Left ventricle myocardium inferior (tissue), 1 donor: ENCODE data around the gene PSMB3. TPM values are rescaled to one million over a fixed set of nuclear protein-coding genes. Genes with fewer than 3 reads are reported as not detected.
A peak's percentile ranks its signal among the peaks of the same experiment; 100 is the strongest.

Experiments used
- DNase-seq: peaks from one replicate; pipeline ENCODE4 v3.0.0-alpha.2; 2020
- H3K27ac ChIP-seq: fragments of 200-600 bp; replicated peaks from 2 replicates; pipeline ENCODE4 v1.8.0; 2021
- H3K27me3 ChIP-seq: fragments of 200-600 bp; 2 replicates; pipeline ENCODE4 v1.8.0; 2021; ENCODE audit warnings: low read depth
- H3K36me3 ChIP-seq: fragments of 200-600 bp; 2 replicates; pipeline ENCODE4 v1.8.0; 2021
- H3K4me1 ChIP-seq: fragments of 200-600 bp; 2 replicates; pipeline ENCODE4 v1.8.0; 2021
- H3K4me3 ChIP-seq: fragments of 200-600 bp; 2 replicates; pipeline ENCODE4 v1.8.0; 2021; ENCODE audit warnings: mild to moderate bottlenecking, moderate library complexity
- H3K9me3 ChIP-seq: fragments of 200-600 bp; replicated peaks from 2 replicates; pipeline ENCODE4 v1.8.0; 2021
- CTCF ChIP-seq: fragments of 200-600 bp; IDR thresholded peaks from 2 replicates; pipeline ENCODE4 v1.8.0; 2021; ENCODE audit warnings: antibody characterized with exemption, mild to moderate bottlenecking, borderline replicate concordance
- intact Hi-C: fragments of 100-400 bp; cut with micrococcal nuclease; formaldehyde crosslinking; loops from one replicate; pipeline ENCODE4 v1.11.0; 2022
- microRNA-seq: library from miRNA; unstranded; fragments of <30 nt; microRNA quantifications from one replicate; pipeline ENCODE4 v1.2.0, GENCODE V29; 2020
- total RNA-seq: library from RNA; stranded (reverse); fragmentation: NEBNext Ultra II Directional; extraction: Animal tissue kit (Norgen Biotek cat#: 25700); gene quantifications from one replicate; pipeline ENCODE4 v1.2.1, GENCODE V29; 2021
- donor health status: DM: no; HTN: yes; CAD: no; lungs with severe emphysema.

The PSMB3 gene
- total RNA-seq, 1 donor from 2014 or later: 149 TPM

- H3K36me3 ChIP-seq: peaks cover 44% of the 10 kb centered on the region
These were observed 47.1 kb downstream of the PSMB3 start, which contains the start of gene PIP4K2B for GRCh38 chr17:38799501-38800236. PIP4K2B (minus strand) TSS chr17:38799556; CDS start chr17:38799424, 132 bp downstream.

GRCh38 chr17:38800237-38800760, 47.8 kb downstream of the PSMB3 start:
- no peak for TF ChIP-seq CTCF
- peaks cover 47% of the 10 kb centered on the region for H3K4me1 ChIP-seq
- no peaks in the 10 kb centered on the region for H3K27me3 ChIP-seq
- no peak for DNase-seq
- peaks cover 50% of the 10 kb centered on the region for H3K36me3 ChIP-seq
- H3K27ac ChIP-seq: peak overlapping the region; percentile 98
- H3K4me3 ChIP-seq: peak overlapping the region; percentile 97
- intact Hi-C loops: no loop called here
- H3K9me3 ChIP-seq: peaks cover 7% of the 10 kb centered on the region

More at GRCh38 chr17:38799501-38800236, 47.1 kb downstream of the PSMB3 start, which contains the start of gene PIP4K2B:
- intact Hi-C loops: no loop called here
- Histone ChIP-seq H3K4me3 (peak within 1 kb of the TSS; percentile 97), H3K27me3 (no peaks in the 10 kb centered on the region), H3K27ac (peak within 1 kb of the TSS; percentile 98), H3K9me3 (peaks cover 7% of the 10 kb centered on the region), H3K4me1 (peaks cover 50% of the 10 kb centered on the region)
- no peak for TF ChIP-seq CTCF
- peak; percentile 97 for DNase-seq

- H3K4me3 ChIP-seq: no peak overlapping the region
- no peaks in the 10 kb centered on the region for H3K9me3 ChIP-seq
- peaks cover 100% of the 10 kb centered on the region for H3K36me3 ChIP-seq
- TF ChIP-seq CTCF: no peak
- intact Hi-C loops: no loop called here
- no peak overlapping the region for H3K27ac ChIP-seq
- no peaks in the 10 kb centered on the region for H3K4me1 ChIP-seq
- H3K27me3 ChIP-seq: no peaks in the 10 kb centered on the region
- no peak for DNase-seq
These were observed 57.3 kb downstream of the PSMB3 start for GRCh38 chr17:38809828-38810227.

Small RNA genes within 50 kb of the gene (microRNA-seq; reads per million reads assigned to microRNA genes)
- not detected for gene MIR4726

Other genes starting within 250 kb of the PSMB3 start
- 2.0 TPM for gene SRCIN1, start 146.8 kb upstream of the PSMB3 start, total RNA-seq
- gene EPOP, start 77.8 kb upstream of the PSMB3 start, total RNA-seq: 0.33 TPM
- 74.1 TPM for gene MLLT6, start 47.5 kb upstream of the PSMB3 start, total RNA-seq
- gene CISD3, start 22.4 kb upstream of the PSMB3 start, total RNA-seq: 75.9 TPM
- gene PCGF2, start 4.4 kb upstream of the PSMB3 start, total RNA-seq: 20.7 TPM
- 42.7 TPM for gene PIP4K2B, start 46.8 kb downstream of the PSMB3 start, total RNA-seq
- 8.7 TPM for gene CWC25, start 72.6 kb downstream of the PSMB3 start, total RNA-seq
- 760 TPM for gene RPL23, start 101.0 kb downstream of the PSMB3 start, total RNA-seq
- 29.4 TPM for gene LASP1, start 117.3 kb downstream of the PSMB3 start, total RNA-seq
- gene FBXO47, start 214.7 kb downstream of the PSMB3 start, total RNA-seq: not detected